Measurements from ENCODE around the gene MPPE1.

- TF ChIP-seq CTCF (IDR thresholded peaks at IDR 0.05), result no peak
- TF ChIP-seq POLR2A (IDR thresholded peaks at IDR 0.05), result no peak
- TF ChIP-seq POLR2AphosphoS5 (IDR thresholded peaks at IDR 0.05), result no peak
Measured at GRCh38 chr18:11847811-11848210, 60.3 kb downstream of the MPPE1 start.

Data from upper lobe of left lung (tissue), 4 donors.